GM21737 (cell line): ENCODE data around the gene RNU5B-1.
"Not testable (repeated sequence)": the region's sequence is repeated elsewhere in the genome, so short reads cannot be mapped to it uniquely, and the experiment has no call there.

ENCODE experiments used
- ATAC-seq: cut with Tn5 transposase; IDR thresholded peaks from one replicate; pipeline ENCODE4 v1.9.1; 2021; ENCODE audit warnings: mild to moderate bottlenecking, moderate library complexity; ENCODE audit not compliant: unreplicated experiment

RNU5B-1 gene

GRCh38 chr15:65339920-65340319 lies 35.4 kb downstream of the RNU5B-1 start:
- no peak for ATAC-seq

GRCh38 chr15:65342493-65342892 lies 38.0 kb downstream of the RNU5B-1 start:
- no peak for ATAC-seq

GRCh38 chr15:65343374-65343981 lies 39.0 kb downstream of the RNU5B-1 start:
- no peak for ATAC-seq

- no peak for ATAC-seq
Observed at GRCh38 chr15:65344214-65344913, 39.9 kb downstream of the RNU5B-1 start.

GRCh38 chr15:65344914-65345275 lies 40.4 kb downstream of the RNU5B-1 start:
- ATAC-seq: no peak

- no peak for ATAC-seq
Observed at GRCh38 chr15:65346856-65347598, 42.5 kb downstream of the RNU5B-1 start.

- ATAC-seq: not testable (repeated sequence)
Observed at GRCh38 chr15:65347756-65348155, 43.3 kb downstream of the RNU5B-1 start.

- ATAC-seq: no peak
Observed at GRCh38 chr15:65349338-65349737, 44.9 kb downstream of the RNU5B-1 start.

GRCh38 chr15:65351972-65352371 lies 47.5 kb downstream of the RNU5B-1 start:
- ATAC-seq: not testable (repeated sequence)
